ENCODE data around the gene ADGRG3.
"Not testable (repeated sequence)": the region's sequence is repeated elsewhere in the genome, so short reads cannot be mapped to it uniquely, and the experiment has no call there.

Gene ADGRG3

GRCh38 chr16:57721356-57722209, 53.5 kb downstream of the ADGRG3 start:
- DNase-seq (ENCODE audit: low spot score) = no peak

- no peak for DNase-seq (ENCODE audit: low spot score)
Observed at GRCh38 chr16:57722210-57722499, 54.0 kb downstream of the ADGRG3 start.

GRCh38 chr16:57722651-57723050, 54.5 kb downstream of the ADGRG3 start:
- no peak for DNase-seq (ENCODE audit: low spot score)

GRCh38 chr16:57723170-57723569, 55.1 kb downstream of the ADGRG3 start:
- DNase-seq (ENCODE audit: low spot score) = no peak

GRCh38 chr16:57724531-57724930, 56.4 kb downstream of the ADGRG3 start:
- no peak for DNase-seq (ENCODE audit: low spot score)

- no peak for DNase-seq (ENCODE audit: low spot score)
Observed at GRCh38 chr16:57725151-57725550, 57.0 kb downstream of the ADGRG3 start.

GRCh38 chr16:57725554-57725953, 57.4 kb downstream of the ADGRG3 start:
- no peak for DNase-seq (ENCODE audit: low spot score)

- no peak for DNase-seq (ENCODE audit: low spot score)
Observed at GRCh38 chr16:57725976-57726375, 57.9 kb downstream of the ADGRG3 start.

GRCh38 chr16:57726433-57726947, 58.4 kb downstream of the ADGRG3 start:
- DNase-seq (ENCODE audit: low spot score) = no peak

GRCh38 chr16:57727610-57728009, 59.5 kb downstream of the ADGRG3 start:
- DNase-seq (ENCODE audit: low spot score) = no peak

GRCh38 chr16:57728336-57729181, 60.5 kb downstream of the ADGRG3 start:
- DNase-seq (ENCODE audit: low spot score) = no peak

GRCh38 chr16:57729182-57729484, 61.0 kb downstream of the ADGRG3 start:
- no peak for DNase-seq (ENCODE audit: low spot score)

GRCh38 chr16:57729852-57730251, 61.7 kb downstream of the ADGRG3 start:
- not testable (repeated sequence) for DNase-seq (ENCODE audit: low spot score)

- DNase-seq (ENCODE audit: low spot score) = no peak
Observed at GRCh38 chr16:57730771-57731730, 62.9 kb downstream of the ADGRG3 start.

GRCh38 chr16:57732037-57732436, 63.9 kb downstream of the ADGRG3 start:
- peak; percentile 77 for DNase-seq (ENCODE audit: low spot score)

GRCh38 chr16:57732714-57733113, 64.6 kb downstream of the ADGRG3 start:
- DNase-seq (ENCODE audit: low spot score) = no peak

- no peak for DNase-seq (ENCODE audit: low spot score)
Observed at GRCh38 chr16:57734308-57734924, 66.3 kb downstream of the ADGRG3 start.

- peak; percentile 99 for DNase-seq (ENCODE audit: low spot score)
Observed at GRCh38 chr16:57734925-57735754, 67.0 kb downstream of the ADGRG3 start.

GRCh38 chr16:57735755-57736418, 67.8 kb downstream of the ADGRG3 start, which contains the start of gene KATNB1:
TSS of gene KATNB1 (plus strand) at chr16:57735770. CDS start at chr16:57737244, 1,474 bp downstream.
- DNase-seq (ENCODE audit: low spot score) = no peak

Data from GM03348 (cell line).